WTC11 (cell line): ENCODE results near the gene CDH7.

Experiments used
- MXD4 ChIP-seq: fragments of 250-450 bp; sonication (Bioruptor Pico); IDR thresholded peaks from 2 replicates; pipeline ENCODE4 v1.8.0; 2021; ENCODE audit warnings: mild to moderate bottlenecking, moderate library complexity, borderline replicate concordance
- SP1 ChIP-seq: sonication (generic); formaldehyde crosslinking; conservative IDR thresholded peaks from 2 replicates; pipeline ENCODE4 v1.8.1; 2022; ENCODE audit warnings: missing genetic modification reagents
- TEAD4 ChIP-seq: sonication (generic); formaldehyde crosslinking; IDR thresholded peaks from 2 replicates; pipeline ENCODE4 v1.8.0; 2022; ENCODE audit warnings: mild to moderate bottlenecking, missing genetic modification reagents
- TF ChIP-seq, protein P1 (sequence below): sonication (generic); formaldehyde crosslinking; IDR thresholded peaks from 2 replicates; pipeline ENCODE4 v1.8.1; 2023; ENCODE audit warnings: mild to moderate bottlenecking, missing genetic modification reagents, moderate library complexity
- TF ChIP-seq, protein P2 (sequence below): sonication (generic); formaldehyde crosslinking; IDR thresholded peaks from 2 replicates; pipeline ENCODE4 v1.8.0; 2022; ENCODE audit warnings: missing genetic modification reagents
- TF ChIP-seq, protein P3 (sequence below): fragments of 200-600 bp; IDR thresholded peaks from 2 replicates; pipeline ENCODE4 v1.8.0; 2022; ENCODE audit warnings: antibody characterized with exemption
- TF ChIP-seq, protein P4 (sequence below): sonication (generic); formaldehyde crosslinking; IDR thresholded peaks from 2 replicates; pipeline ENCODE4 v1.8.0; 2023; ENCODE audit warnings: mild to moderate bottlenecking, missing genetic modification reagents
- TF ChIP-seq, protein P5 (sequence below): fragments of 250-450 bp; sonication (Bioruptor Pico); IDR thresholded peaks from 2 replicates; pipeline ENCODE4 v1.8.0; 2021; ENCODE audit warnings: mild to moderate bottlenecking
- TF ChIP-seq, protein P6 (sequence below): sonication (generic); formaldehyde crosslinking; conservative IDR thresholded peaks from 2 replicates; pipeline ENCODE4 v1.8.1; 2022; ENCODE audit warnings: mild to moderate bottlenecking, missing genetic modification reagents
- TF ChIP-seq, protein P7 (sequence below): sonication (generic); formaldehyde crosslinking; IDR thresholded peaks from 2 replicates; pipeline ENCODE4 v1.8.1; 2022; ENCODE audit warnings: low read depth, mild to moderate bottlenecking, moderate library complexity, missing genetic modification reagents, borderline replicate concordance
- TF ChIP-seq, protein P8 (sequence below): sonication (generic); formaldehyde crosslinking; IDR thresholded peaks from 2 replicates; pipeline ENCODE4 v1.8.0; 2023; ENCODE audit warnings: missing genetic modification reagents, mild to moderate bottlenecking, borderline replicate concordance

DNA sequence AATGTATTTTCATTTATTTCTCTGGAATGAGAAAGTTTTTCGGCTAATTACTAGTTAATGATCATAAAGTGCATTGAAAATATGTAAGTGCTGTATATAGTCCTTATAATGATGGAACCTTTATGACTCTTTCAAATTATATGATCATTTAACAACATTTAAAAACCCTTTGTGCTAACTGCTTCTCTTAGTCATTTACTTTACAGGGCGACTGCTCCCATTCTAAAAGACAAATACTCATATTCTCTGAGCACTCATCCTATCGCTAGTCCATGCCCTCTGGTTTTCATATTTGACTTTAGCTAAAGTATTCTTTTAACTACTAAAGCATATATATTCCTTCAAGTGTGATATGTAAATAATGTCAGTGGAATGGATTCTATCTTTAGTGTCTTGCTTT, 168.2 kb downstream of the CDH7 start:
- TF ChIP-seq, protein P1, sequence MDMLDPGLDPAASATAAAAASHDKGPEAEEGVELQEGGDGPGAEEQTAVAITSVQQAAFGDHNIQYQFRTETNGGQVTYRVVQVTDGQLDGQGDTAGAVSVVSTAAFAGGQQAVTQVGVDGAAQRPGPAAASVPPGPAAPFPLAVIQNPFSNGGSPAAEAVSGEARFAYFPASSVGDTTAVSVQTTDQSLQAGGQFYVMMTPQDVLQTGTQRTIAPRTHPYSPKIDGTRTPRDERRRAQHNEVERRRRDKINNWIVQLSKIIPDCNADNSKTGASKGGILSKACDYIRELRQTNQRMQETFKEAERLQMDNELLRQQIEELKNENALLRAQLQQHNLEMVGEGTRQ (CRISPR knock-in tag), result no peak
- TF ChIP-seq, protein P2, sequence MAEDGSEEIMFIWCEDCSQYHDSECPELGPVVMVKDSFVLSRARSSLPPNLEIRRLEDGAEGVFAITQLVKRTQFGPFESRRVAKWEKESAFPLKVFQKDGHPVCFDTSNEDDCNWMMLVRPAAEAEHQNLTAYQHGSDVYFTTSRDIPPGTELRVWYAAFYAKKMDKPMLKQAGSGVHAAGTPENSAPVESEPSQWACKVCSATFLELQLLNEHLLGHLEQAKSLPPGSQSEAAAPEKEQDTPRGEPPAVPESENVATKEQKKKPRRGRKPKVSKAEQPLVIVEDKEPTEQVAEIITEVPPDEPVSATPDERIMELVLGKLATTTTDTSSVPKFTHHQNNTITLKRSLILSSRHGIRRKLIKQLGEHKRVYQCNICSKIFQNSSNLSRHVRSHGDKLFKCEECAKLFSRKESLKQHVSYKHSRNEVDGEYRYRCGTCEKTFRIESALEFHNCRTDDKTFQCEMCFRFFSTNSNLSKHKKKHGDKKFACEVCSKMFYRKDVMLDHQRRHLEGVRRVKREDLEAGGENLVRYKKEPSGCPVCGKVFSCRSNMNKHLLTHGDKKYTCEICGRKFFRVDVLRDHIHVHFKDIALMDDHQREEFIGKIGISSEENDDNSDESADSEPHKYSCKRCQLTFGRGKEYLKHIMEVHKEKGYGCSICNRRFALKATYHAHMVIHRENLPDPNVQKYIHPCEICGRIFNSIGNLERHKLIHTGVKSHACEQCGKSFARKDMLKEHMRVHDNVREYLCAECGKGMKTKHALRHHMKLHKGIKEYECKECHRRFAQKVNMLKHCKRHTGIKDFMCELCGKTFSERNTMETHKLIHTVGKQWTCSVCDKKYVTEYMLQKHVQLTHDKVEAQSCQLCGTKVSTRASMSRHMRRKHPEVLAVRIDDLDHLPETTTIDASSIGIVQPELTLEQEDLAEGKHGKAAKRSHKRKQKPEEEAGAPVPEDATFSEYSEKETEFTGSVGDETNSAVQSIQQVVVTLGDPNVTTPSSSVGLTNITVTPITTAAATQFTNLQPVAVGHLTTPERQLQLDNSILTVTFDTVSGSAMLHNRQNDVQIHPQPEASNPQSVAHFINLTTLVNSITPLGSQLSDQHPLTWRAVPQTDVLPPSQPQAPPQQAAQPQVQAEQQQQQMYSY (CRISPR knock-in tag), result no peak
- TF ChIP-seq, protein P3, sequence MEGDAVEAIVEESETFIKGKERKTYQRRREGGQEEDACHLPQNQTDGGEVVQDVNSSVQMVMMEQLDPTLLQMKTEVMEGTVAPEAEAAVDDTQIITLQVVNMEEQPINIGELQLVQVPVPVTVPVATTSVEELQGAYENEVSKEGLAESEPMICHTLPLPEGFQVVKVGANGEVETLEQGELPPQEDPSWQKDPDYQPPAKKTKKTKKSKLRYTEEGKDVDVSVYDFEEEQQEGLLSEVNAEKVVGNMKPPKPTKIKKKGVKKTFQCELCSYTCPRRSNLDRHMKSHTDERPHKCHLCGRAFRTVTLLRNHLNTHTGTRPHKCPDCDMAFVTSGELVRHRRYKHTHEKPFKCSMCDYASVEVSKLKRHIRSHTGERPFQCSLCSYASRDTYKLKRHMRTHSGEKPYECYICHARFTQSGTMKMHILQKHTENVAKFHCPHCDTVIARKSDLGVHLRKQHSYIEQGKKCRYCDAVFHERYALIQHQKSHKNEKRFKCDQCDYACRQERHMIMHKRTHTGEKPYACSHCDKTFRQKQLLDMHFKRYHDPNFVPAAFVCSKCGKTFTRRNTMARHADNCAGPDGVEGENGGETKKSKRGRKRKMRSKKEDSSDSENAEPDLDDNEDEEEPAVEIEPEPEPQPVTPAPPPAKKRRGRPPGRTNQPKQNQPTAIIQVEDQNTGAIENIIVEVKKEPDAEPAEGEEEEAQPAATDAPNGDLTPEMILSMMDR, result no peak
- TF ChIP-seq, protein P4, sequence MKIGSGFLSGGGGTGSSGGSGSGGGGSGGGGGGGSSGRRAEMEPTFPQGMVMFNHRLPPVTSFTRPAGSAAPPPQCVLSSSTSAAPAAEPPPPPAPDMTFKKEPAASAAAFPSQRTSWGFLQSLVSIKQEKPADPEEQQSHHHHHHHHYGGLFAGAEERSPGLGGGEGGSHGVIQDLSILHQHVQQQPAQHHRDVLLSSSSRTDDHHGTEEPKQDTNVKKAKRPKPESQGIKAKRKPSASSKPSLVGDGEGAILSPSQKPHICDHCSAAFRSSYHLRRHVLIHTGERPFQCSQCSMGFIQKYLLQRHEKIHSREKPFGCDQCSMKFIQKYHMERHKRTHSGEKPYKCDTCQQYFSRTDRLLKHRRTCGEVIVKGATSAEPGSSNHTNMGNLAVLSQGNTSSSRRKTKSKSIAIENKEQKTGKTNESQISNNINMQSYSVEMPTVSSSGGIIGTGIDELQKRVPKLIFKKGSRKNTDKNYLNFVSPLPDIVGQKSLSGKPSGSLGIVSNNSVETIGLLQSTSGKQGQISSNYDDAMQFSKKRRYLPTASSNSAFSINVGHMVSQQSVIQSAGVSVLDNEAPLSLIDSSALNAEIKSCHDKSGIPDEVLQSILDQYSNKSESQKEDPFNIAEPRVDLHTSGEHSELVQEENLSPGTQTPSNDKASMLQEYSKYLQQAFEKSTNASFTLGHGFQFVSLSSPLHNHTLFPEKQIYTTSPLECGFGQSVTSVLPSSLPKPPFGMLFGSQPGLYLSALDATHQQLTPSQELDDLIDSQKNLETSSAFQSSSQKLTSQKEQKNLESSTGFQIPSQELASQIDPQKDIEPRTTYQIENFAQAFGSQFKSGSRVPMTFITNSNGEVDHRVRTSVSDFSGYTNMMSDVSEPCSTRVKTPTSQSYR, result no peak
- TF ChIP-seq, protein P5, sequence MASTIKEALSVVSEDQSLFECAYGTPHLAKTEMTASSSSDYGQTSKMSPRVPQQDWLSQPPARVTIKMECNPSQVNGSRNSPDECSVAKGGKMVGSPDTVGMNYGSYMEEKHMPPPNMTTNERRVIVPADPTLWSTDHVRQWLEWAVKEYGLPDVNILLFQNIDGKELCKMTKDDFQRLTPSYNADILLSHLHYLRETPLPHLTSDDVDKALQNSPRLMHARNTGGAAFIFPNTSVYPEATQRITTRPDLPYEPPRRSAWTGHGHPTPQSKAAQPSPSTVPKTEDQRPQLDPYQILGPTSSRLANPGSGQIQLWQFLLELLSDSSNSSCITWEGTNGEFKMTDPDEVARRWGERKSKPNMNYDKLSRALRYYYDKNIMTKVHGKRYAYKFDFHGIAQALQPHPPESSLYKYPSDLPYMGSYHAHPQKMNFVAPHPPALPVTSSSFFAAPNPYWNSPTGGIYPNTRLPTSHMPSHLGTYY, result no peak
- no peak for TF ChIP-seq TEAD4 (CRISPR knock-in tag)
- TF ChIP-seq MXD4 (CRISPR knock-in tag), result no peak
- TF ChIP-seq SP1, result no peak
- TF ChIP-seq, protein P6, sequence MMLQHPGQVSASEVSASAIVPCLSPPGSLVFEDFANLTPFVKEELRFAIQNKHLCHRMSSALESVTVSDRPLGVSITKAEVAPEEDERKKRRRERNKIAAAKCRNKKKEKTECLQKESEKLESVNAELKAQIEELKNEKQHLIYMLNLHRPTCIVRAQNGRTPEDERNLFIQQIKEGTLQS (CRISPR knock-in tag), result no peak
- TF ChIP-seq, protein P7, sequence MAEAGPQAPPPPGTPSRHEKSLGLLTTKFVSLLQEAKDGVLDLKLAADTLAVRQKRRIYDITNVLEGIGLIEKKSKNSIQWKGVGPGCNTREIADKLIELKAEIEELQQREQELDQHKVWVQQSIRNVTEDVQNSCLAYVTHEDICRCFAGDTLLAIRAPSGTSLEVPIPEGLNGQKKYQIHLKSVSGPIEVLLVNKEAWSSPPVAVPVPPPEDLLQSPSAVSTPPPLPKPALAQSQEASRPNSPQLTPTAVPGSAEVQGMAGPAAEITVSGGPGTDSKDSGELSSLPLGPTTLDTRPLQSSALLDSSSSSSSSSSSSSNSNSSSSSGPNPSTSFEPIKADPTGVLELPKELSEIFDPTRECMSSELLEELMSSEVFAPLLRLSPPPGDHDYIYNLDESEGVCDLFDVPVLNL, result no peak
- TF ChIP-seq, protein P8, sequence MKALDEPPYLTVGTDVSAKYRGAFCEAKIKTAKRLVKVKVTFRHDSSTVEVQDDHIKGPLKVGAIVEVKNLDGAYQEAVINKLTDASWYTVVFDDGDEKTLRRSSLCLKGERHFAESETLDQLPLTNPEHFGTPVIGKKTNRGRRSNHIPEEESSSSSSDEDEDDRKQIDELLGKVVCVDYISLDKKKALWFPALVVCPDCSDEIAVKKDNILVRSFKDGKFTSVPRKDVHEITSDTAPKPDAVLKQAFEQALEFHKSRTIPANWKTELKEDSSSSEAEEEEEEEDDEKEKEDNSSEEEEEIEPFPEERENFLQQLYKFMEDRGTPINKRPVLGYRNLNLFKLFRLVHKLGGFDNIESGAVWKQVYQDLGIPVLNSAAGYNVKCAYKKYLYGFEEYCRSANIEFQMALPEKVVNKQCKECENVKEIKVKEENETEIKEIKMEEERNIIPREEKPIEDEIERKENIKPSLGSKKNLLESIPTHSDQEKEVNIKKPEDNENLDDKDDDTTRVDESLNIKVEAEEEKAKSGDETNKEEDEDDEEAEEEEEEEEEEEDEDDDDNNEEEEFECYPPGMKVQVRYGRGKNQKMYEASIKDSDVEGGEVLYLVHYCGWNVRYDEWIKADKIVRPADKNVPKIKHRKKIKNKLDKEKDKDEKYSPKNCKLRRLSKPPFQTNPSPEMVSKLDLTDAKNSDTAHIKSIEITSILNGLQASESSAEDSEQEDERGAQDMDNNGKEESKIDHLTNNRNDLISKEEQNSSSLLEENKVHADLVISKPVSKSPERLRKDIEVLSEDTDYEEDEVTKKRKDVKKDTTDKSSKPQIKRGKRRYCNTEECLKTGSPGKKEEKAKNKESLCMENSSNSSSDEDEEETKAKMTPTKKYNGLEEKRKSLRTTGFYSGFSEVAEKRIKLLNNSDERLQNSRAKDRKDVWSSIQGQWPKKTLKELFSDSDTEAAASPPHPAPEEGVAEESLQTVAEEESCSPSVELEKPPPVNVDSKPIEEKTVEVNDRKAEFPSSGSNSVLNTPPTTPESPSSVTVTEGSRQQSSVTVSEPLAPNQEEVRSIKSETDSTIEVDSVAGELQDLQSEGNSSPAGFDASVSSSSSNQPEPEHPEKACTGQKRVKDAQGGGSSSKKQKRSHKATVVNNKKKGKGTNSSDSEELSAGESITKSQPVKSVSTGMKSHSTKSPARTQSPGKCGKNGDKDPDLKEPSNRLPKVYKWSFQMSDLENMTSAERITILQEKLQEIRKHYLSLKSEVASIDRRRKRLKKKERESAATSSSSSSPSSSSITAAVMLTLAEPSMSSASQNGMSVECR (CRISPR knock-in tag), result no peak
